ENCODE data around the gene NNAT.

The NNAT gene

DNA sequence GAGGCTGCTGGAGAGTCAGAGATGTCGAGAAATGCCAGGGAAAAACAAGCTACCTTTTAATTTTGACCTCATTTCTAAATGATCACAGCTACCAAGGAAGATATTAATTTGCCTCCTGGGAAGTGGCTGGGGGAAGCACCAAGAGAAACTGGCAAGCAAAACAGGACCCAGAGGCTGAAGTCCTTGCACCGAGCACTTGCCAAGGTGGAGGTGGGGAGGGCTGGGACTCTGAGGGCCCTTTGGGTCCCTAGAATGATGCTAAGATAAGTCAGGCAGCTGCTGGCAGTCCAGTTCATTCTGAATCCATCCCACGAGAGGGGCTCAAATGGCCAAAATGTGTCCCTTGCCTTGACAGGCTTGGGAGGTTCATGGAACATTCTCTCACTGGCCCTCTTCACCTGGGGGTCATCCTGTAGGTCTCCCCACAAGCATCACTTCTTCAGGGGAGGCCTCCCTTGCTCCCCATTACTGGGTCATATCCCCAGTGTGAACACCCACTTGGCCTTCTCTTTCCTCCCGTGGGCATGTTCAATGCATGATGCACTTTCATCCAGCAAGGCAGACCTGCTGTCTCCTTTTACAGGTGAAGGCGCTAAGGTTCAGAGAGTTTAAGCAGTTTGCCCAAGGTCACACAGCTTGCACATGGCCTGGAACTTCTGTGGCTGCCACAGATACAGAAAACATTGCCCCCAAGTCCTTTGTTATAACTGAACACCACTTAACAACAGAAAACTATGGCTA lies 45.7 kb downstream of the NNAT start:
- no peak for DNase-seq (ENCODE audit: low read depth in 2 of 2)

DNA sequence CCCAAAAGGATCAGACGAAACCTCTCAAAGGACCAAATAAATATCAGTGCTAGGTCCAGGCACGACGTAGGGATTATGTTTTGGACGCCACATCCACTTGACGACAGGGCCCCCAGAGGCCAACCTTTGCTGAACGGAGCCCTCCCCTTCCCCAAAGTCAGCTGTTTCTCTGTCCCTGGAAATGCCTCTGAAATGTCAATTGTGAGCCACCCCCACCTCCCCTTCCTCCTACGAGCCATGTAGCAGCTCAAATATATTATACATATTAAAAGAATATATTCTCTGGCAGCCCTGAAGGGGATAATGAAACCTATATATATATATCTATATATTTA lies 46.2 kb downstream of the NNAT start:
- DNase-seq (ENCODE audit: low read depth in 2 of 2), result no peak

DNA sequence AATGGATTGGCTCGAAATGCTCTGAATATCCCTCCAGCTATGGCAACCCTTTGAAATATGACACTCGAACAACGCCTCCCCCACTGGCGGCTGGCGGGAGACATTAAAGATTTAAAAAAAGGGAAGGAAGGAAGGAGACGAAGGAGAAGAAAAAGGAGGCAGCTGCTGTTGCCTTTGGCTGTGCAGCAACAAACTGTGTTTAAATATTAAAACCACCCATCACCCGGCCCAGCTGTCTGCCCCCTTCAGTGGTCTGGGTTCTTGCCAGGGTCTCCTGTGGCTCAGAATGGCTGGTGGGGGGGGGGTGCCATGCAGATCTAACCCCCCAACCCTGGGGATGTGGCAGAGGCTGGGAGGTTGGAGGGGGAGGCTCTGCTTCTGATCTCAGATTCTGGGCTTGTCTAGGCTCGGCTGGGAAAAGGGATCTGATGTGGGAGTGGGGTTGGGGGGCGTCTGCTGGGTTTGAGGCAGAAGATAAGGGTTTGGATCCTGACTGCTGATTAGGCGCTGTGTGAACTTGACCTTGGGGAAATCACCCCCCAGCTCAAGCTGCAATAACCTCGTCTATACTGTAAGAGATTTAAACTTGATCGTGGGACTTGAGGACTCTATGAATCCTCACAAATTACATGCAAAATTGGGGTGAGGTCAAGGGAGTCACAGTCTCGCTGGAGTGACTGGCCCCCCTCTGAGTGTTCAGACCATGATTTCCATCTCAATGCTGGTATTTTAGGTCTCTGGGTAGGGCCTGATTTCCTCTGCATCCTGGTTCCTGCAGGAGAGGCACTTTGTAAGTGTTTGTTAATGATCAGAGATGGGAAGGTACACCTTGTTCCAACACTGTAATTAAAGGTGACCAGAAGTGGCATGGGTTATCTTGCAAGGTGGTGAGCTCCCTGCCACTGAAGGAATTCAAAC lies 46.9 kb downstream of the NNAT start:
- DNase-seq (ENCODE audit: low read depth in 2 of 2), result no peak

- no peak for DNase-seq (ENCODE audit: low read depth in 2 of 2)
Observed at GRCh38 chr20:37570419-37570818, 49.4 kb downstream of the NNAT start.

DNA sequence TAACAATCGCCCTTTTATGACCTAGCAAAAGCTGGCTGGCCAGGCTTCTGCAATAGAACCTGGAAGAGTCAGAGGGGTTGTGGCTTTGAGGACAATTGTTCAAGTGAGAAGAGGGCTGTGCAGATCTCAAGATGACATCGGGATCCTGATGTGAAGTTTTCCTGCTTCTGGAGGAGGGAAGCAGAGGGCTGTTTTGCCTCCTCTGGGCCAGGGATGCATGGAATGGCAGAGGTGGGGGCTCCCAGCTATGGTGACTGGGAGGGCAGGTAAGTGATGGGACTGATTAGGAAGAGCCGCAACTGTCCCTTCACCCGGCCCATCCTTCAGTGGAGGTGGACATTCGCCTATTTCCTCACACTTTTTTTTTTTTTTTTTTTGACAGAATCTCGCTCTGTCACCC lies 50.0 kb downstream of the NNAT start:
- no peak for DNase-seq (ENCODE audit: low read depth in 2 of 2)
